Esophagus muscularis mucosa (tissue), 4 donors: ENCODE data around the gene ENDOU.

Experiments used
- CTCF ChIP-seq, 3 experiments: fragments of 200-600 bp in 2 of 3; fragments of 450-650 bp in 1 of 3; sonication (generic) in 2 of 3; IDR thresholded peaks; one replicate each; pipeline ENCODE4 v1.5.1; 2017 to 2019; ENCODE audit warnings: antibody characterized with exemption in 3 of 3, mild to moderate bottlenecking in 2 of 3, moderate library complexity in 1 of 3
- EP300 ChIP-seq: sonication (generic); formaldehyde crosslinking; IDR thresholded peaks from one replicate; pipeline ENCODE4 v1.6.1; 2017; ENCODE audit warnings: antibody characterized with exemption
- POLR2A ChIP-seq: fragments of 450-650 bp; IDR thresholded peaks from one replicate; pipeline ENCODE4 v1.6.1; 2017; ENCODE audit warnings: antibody characterized with exemption, moderate library complexity, mild to moderate bottlenecking, low read depth
- POLR2AphosphoS5 ChIP-seq, 2 donors: sonication (generic); formaldehyde crosslinking; IDR thresholded peaks; one replicate each; pipeline ENCODE4 v1.6.1; 2017; ENCODE audit warnings: antibody characterized with exemption in 2 of 2

- TF ChIP-seq CTCF (IDR thresholded peaks at IDR 0.05) = no peak
- no peak for TF ChIP-seq POLR2A
- TF ChIP-seq POLR2AphosphoS5 (IDR thresholded peaks at IDR 0.05) = no peak
- TF ChIP-seq EP300 = no peak
Observed at GRCh38 chr12:47739297-47739696, 14.0 kb upstream of the ENDOU start.
